GM18868 (cell line): Measurements from ENCODE around the gene COX7A2L.

ENCODE experiments used
- ATAC-seq: cut with Tn5 transposase; IDR thresholded peaks from one replicate; pipeline ENCODE4 v1.9.1; 2021; ENCODE audit warnings: mild to moderate bottlenecking, moderate library complexity; ENCODE audit not compliant: unreplicated experiment

Gene COX7A2L

DNA sequence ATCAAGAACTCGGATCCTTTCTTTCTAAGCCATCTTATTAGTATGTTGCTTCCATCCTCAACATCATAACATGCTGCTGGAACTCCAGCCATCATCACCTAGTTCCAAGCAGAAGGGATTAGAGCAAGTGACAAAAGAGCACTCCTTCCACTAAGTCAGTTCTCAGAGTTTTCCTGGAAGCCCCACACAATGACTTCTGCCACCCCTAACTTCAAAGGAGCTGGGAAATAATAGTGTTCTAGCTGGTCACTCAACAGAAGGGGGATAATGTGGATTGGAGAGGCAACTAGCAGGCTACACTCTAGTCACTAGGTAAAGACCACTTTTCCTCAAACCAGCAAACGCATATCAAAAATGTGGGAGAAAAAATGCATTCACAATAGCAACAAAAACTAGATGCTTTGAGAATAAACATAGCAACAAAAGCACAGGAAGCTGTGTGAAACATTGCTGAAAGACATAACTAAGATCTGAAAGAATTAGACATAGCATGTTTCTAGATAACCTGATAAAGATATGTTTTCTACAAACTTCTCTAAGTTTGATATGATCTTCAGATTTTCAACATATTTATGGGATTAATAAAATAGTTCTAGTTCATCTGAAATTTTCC is 39.5 kb downstream of the COX7A2L start:
- ATAC-seq = no peak

DNA sequence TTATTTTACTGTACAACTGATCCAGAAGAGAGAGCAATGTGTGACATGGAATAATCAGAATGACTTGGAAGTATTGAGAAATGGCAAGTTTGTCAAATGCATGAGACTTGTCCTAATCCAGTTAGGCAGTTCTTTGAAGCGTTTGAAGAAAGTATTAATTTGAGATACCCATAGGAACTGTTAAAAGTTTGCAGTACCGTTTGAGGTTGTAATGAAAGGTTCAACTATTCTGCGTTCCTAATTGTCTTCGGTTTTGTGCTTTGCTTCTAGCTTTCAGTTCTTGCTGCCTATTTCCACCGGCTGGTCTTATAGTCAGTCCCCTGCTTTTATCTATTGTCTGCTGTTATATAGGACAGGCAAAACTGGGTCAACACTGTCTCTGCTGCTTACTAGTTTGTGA is 41.8 kb downstream of the COX7A2L start:
- no peak for ATAC-seq

DNA sequence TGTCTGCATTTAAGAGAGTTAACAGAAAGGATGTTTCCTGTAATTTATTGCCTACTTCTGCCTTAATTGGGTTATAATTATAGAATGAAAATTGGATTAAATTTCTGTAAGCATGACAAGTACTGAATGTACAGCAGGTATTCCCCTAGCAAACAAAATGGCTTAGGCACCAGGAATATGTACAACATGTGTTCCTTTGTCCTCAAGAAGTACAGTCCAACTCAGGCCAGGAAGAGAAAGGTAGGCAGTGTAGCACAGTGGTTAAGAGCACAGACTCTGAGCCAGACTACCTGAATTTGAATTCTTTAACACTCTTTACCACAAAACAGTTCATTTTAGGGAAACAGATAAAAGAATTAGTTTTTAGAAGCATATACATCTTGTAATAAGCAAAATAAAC is 43.1 kb downstream of the COX7A2L start:
- ATAC-seq = no peak

DNA sequence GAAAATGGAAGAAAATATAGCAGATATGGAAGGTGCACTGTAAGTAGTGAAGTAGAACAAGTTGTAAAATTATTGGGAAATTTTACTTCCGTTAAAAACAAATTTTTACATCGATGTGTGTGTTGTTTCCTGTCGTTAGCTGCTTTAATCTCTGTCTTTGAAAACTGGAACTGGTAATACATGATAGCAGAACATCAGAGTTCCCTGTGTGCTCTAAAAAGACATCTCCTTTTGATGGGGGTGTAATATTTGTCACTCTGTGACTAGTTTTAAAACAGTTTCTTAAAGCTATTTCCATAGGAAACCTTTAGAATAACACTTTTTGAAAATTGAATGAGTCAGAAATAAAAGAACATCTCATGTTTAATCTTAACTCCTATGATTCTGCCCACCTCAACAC is 43.5 kb downstream of the COX7A2L start:
- ATAC-seq = no peak

DNA sequence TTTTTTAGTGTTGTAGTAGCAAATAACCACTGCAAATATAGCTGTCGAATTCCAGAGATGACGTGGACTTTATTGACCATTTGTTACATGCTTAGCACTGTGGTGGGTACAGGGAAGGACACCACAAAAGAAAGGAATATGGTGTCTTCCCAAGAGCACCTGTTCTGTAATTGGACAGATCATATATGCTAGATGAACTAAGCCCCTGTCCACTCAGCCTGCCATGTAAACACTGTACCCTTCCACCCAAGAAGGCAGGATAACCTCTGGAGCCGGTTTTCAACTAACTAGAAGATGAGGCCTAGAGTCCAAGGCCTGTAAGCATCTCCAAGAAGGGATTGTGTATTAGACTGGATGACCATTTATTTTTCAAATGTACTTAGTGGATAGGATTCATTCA is 44.1 kb downstream of the COX7A2L start:
- ATAC-seq = no peak

DNA sequence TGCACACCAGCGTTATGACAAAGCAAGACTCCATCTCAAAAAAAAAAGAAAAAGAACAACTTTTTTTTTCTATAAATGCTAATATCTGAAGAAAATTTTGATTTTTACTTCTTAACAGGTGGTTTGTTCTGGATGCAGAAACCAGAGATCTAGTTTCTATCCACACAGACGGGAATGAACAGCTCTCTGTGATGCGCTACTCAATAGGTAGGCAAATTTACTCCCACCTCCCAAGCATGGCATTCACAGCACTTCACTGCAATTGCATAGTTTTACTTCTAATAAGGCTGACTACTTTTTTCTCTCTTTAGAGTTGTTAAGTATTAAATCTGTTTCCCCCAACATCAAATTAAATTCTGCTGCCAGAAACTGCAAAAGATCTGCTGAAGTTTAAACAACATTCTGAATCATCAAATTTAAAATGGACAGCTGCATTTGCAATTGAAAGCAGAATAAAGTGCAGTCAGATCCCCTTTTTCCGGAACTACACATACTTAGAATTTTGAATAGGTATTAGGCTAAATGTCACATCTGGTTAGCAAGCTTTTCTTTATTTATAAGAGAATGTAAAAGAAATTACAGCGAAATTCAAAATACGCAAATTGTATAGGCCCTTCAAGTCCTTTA is 45.1 kb downstream of the COX7A2L start:
- ATAC-seq = no peak

DNA sequence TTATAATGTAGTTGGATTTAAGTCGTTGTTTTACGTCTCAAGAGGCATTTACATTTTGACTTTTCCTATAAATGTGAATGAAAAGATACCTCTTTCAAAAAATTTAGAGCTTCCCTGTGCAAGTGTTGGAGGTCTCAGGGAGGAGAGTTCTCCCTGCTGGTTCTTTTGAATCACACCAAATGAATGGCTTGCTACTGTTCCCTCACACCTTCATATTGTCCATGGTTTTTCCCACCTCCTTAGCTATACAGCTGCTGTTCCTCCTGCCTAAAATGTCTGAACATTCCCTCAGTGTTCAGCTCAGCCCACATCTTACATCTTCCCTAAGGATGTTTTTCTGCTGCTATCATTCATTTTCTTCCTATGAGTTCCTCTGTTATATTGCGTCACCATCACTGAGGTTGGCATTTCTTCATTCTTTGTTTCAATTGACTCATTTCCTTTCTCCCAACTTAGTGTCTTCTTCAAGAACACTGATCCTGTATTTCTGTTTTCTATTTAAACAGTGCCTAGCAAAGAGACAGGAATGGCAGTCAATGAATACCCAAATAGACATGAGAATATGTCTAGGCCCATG is 46.0 kb downstream of the COX7A2L start:
- ATAC-seq = no peak

DNA sequence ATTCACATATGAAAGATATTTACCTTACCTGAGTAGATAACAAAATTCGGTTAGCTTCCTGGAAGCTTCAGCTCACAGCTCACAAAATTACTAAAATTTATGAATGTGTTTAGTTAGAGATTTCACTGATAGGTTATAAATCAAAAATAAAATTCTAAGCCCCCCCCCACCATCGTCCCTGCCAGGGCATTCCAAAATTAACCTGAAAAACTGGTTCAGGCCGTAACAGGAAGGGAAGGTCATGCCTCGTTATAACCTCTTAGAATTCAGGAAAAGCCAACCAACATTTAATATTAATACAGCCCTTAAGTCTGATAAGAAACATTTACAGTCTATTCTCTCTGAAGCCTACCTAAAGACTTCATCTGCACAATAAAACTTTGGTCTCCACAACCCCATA is 48.9 kb downstream of the COX7A2L start:
- ATAC-seq = no peak

DNA sequence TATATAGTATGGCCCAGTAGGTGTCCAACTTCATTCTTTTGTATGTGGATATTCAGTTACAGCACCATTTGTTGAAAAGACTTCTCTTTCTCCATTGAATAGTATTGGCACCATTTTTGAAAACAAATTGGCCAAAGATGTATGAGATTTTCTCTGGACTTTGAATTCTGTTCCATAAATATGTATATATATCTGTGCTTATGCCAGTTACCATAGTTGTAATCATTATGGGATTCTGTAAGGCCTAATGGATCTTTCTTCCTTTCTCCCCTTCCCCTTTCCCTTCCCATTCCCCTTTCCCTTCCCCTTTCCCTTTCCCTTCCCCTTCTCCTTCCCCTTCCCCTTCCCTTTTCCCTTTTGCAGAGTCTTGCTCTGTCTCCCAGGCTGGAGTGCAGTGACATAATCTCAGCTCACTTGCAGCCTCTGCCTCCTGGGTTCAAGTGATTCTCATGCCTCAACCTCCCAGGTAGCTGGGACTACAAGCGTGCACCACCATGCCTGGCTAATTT is 51.0 kb downstream of the COX7A2L start:
- ATAC-seq = no peak

DNA sequence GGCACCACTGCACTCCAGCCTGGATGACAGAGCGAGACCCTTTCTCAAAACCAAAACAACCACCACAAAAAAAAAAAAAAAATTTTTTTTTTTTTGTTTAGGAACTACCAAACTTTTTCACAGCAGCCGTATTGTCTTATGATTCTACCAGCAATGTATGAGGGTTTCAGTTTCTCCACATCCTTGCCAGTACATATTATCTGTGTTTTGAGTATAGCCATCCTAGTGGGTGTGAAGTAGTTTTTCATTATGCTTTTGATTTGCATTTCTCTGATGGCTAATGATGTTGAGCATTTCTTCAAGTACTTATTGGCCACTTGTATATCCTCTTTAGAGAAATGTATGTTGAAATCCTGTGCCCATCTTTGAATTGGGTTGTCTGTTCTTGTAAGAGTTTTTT is 51.7 kb downstream of the COX7A2L start:
- ATAC-seq = no peak

DNA sequence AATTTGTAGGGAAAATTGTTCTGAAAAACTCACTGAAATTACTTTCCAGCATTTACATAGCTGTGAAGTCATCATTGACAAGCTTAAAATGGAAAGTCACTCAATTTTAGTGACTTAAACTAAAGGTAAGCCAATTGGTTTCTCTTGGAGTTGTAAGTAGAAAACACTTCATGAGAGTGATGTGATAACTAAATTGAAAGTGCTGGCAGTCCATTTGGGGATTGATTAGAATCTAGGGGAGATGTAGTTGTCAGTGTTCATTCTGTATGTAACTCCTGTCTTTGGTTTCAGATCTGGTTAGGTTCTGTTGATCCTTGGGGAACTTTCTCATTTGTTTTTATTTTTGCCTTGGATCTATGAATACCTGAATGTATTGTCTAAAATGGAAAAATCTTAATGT is 53.8 kb downstream of the COX7A2L start:
- ATAC-seq = no peak

DNA sequence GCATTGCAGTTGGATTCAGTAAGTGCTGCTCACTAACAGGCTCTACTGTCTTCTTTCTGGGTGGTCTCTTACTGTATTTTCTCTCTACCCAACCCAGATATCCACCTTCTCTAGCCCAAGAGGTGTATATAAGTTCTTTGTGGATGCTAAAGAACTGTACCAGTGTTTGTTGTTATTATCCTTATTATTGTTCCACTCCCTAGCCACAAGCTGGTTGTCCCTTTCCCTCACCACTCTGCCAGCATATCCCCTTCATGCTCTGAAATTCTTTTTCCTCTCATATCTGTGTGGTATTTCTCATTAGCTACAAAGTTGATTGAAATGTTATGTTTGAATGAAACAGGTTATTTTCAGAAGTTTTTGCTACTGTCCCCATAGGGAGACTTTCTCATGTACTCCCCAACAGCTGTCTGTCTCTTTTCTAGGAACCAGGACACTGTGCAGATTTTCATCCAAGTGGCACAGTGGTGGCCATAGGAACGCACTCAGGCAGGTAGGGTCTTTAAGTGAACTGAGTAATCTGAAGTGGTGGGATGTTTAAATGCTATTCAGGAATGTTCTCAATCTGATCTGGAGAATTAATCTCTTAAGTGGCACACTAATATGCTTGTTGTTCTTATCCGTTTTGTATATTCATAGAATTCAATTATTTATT is 56.8 kb downstream of the COX7A2L start:
- ATAC-seq = no peak

DNA sequence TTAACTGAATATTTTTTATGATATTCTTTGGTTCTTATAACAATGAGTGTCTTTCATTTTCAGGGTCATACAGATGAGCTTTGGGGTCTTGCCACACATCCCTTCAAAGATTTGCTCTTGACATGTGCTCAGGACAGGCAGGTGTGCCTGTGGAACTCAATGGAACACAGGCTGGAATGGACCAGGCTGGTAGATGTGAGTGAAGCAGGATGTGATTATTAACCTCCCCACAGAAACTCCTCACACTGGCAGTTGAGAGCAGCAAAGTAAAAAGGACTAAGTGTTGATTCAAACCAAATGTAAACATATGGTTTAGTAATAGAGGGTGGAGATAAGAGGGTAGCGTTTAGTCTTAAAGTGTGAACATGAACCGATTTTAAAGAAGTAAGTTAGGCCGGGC is 57.8 kb downstream of the COX7A2L start:
- ATAC-seq = no peak

DNA sequence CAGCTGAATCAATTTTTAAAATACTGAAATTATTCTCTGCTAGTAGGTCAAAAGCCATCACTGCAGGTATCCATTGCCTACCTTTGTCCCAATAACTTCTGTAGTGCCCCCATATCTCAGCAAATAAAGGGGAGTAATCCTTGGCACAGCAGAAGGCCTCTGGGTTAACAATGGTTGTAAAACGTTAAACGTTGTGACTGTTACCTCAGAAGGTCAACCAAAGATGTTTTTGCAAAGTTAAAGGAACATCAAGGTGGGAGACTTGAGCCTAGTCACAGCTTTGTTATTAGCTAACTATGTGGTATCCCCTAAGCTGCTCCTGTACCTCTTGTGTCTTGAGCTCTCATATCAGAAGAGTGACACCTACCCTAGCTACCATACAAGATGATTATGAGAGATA is 60.5 kb downstream of the COX7A2L start:
- no peak for ATAC-seq
